Activated CD8-positive, alpha-beta memory T cell treated with anti-CD3 and anti-CD28 coated beads for 1 hour (primary cell): ENCODE measurements around the gene EPHB1.

Source experiments
- DNase-seq, 2 donors: peaks; one replicate each; pipeline ENCODE4 v3.0.0-alpha.2; 2020; ENCODE audit warnings: low read depth in 1 of 2; ENCODE audit errors: extremely low read depth in 1 of 2

The EPHB1 gene

DNA sequence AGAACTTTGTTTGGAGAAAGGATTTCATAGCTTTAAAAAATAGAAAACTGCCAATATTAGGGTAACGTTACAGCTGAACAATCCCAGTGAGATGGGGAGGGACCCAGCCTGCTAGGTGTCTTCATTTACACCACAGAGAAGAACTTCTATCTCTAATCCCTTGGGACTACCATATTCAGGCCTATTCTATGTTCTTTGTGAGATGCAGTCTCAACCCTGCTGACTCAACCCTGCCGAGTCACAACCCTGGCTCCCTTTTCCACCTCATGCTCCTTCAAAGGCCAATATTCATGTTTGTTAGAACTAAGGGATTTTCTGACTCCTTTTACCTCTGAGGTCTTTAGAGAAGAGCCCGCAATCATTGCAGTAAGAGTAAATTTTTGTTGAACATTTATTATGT, 350.5 kb downstream of the EPHB1 start:
- no peak for DNase-seq

DNA sequence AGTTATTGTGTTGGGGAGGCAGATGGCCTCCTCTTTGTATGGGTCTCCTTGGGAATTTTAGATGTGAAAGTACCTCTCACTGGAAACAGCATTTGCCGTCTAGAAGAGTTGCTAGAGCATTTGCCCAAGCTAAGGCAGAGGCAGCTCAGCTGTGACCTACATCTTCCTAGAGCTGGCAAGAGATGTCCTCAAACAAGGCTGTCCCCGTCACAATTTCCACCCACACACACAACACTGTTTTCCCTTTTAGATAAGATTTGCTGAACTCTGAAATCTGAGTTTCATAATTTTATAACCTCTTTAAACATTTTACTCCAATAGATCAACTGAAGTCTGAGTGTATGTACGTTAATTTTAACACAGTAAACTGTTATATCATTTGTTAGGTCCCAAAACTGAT, 352.6 kb downstream of the EPHB1 start:
- DNase-seq, result no peak

DNA sequence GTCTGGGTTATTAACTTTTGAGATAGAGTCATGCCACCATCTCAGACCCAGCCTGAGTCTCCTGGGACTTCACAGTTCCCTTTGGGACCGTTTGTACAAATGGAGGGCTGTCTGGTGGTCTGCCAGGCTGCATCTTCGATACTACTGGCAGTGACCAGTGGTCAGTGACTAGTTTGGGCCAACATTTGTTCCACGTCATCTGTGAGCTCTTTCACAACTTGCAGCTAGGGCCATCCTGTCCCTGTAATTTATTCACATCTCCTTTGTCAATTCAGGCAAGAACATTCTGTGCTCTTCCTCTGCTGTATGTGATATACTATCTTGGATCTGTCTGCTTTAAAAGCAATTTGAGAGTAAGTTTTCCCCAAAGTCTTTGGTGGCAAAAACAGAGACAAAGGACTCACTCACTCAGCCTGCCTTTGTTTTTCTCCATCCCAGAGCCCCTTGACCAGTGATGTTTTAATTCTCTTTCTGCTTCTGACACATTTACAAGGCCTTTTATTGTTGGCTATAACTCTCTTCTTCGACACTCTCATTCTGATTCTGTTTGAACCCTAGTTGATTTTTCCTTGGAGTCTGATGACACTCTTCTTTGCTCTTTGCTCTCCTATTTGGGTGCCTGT, 353.4 kb downstream of the EPHB1 start:
- no peak for DNase-seq

DNA sequence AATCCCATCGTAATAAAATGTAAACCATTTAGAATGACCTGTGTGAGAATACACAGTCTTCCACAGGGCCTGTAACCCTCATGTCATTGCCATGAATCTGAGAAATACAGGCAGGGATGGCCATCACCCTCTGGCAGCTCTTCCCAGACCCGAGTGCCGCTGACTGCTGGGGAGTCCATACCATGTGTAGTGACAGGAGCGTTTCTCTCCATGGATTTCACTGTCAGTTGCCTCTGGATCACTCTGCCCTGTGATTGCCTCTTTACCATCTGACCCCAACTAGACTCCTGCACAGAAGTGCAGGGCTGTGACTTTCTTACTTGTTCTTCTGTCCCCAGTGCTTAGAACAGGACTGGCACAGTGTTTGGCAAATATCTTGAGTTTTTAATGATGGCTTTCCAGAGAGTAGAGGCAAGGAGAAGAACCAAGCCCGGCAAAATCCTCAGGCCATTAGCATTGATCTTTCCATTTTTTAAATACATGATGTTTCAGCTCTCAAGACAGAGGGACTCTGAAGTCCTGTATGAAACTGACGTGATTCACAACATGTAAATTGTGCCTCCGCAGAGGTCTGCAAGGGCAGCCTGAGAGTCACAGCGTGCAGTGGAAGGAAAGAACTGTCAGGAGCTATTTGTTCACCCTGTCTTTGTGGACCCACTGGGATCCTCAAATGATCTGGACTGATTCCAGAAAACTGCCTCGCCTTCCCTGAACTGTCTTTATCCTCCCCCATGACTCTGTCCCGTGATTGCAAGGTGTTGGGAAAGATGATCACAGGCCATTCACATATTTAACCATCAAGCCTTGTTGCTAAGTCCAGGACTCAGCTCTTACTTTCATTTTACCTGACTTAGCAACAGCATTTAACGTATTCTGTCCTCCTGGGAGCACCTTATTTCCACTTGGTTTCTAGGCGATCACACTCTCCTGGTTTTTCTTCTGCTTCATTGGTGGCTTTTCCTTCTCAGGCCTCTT, 354.9 kb downstream of the EPHB1 start:
- DNase-seq, result no peak

DNA sequence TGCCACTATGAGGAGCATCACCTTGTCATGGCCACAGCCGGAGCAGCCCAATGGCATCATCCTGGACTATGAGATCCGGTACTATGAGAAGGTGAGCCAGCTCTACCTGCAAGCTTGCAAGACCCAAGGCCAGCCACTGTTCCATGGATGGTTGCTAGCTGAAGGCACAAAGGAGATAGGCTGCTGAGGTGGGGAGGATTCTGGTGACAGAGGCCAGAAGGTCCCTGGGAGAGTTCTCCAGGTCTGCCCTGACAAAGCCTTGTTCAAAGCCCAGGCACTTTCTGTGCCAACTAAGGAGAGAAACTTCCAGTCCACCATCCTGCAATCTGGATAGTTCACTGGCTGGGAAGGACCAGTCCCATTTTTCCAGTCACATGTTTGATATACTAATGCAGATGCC, 359.1 kb downstream of the EPHB1 start:
- no peak for DNase-seq

DNA sequence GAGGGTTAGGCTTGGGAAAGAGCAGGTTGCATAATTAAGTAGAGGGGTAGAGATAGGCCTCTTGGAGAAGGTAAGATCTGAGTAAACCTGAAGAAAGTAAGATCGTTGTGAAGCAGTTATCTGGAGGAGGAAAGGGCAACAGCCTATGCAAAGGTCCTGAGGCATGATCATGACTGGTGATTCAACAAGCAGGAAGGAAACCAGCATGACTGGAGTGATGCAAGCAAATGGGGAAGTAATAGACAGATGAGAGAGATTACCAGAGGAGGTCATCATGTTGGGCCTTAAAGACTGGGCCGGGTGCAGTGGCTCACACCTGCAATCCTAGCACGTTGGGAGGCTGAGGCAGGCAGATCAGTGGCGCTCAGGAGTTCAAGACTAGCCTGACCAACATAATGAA, 360.2 kb downstream of the EPHB1 start:
- DNase-seq, result no peak

DNA sequence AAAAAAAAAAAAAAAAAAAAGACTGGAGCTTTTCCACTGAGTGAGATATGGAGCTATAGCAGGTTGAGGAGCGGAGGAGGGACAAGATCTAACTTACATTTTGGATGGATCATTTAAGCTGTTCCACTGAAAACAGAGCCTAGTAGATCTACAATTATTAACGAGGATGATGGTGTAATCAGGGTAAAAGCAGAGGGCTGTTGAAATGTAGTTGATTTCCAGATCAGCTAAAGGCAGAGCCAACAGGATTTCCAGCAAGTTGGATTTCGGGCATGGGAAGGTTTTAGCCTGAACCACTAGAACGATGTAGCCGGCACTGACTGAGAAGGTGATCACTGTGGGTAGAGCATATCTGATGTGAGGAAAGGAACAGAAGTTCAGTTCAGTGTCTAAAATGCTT, 360.7 kb downstream of the EPHB1 start:
- no peak for DNase-seq

DNA sequence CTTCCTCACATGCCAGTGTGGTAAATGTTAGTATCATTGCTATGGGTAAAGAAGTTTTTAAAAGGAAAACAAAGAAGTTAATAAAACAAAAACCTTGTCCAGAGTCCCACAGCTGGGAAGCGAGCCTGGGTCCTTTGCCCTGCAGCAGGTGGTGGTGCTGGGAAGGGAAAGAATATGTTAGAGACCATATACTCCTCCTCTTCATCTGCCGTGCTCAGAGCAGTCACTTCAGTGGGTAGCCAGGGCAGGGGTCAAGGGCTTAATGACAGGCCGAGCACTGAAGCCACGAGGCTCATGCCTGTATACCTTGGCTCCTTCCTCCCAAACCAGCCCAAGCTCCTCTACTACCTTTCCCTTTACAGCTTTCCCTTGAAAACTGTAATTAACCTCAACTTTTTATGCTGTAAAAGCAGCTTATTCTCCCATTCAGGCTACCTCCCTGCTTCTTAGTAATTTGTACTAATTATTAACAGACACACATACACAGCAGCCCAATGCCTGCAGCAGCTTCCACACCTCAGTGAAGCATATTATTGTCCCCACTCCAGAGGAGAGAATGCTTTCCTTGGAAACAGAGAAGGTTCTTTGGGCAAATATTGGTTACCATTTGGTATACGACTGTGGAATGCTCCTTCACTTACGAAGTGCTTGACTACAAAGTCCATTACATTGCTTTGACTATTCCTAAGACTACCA, 362.1 kb downstream of the EPHB1 start:
- DNase-seq, result no peak

DNA sequence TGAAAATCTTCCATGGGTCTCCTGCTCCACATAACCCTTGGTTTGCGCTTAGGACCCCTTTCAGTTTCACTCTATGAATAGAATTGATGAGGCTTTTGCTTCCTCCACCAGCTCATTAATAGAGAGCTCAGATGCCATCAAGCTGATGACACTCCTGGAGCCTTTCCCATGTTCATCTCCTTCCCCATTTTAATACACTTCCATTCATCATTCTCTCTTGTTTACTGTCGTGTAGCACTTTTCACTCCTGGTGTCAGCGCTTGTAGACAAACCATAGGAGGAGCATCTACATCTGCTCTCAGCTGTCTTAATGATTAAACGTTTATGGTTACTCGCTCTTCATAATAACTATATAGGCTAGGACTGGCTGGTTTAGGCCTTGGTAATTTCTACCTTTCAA, 363.5 kb downstream of the EPHB1 start:
- no peak for DNase-seq

DNA sequence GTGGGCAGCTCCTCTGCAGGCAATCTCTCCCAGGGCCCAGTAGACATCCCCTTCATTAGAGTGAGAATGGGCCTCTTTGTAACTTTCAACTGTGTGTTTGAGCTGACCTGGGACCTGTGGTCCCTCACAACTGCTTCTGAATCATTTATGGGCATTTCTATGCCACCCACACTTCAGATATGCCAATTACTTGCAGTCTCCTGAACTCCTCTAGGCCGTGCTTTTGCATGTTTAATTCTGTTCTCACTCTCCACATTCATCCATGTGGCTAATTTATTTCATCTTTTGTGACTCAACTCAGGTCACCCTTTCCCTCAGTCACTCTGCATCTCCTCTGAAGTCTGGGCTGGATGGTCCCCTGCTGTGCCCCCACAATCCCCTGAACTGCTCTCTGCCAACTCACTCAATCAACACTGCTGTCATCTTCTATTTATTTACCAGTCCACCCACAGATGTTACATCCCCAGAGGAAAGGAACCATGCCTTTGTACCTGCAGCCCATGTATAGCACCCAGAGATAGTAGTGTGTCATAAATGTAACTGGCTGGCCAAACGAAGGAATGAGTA, 364.7 kb downstream of the EPHB1 start:
- no peak for DNase-seq

DNA sequence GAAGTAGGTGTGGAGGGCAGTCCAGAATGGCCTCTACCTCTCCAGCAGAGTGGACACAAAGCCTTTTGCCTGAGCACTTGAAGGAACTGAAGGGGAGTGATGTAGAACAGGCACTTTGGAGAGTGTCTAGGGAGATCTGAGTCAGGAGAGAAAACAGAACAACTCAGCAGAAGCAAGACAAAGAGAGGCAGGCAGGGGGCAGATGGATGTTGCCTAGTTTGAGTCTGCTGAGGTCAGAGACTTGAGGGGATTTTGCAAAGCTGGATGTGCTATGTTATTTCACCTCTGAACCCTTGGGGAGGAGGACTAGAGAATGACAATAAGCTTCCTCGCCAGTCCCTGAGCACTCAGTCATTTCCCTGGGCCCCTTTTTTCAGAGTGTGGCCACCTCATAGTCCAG, 366.4 kb downstream of the EPHB1 start:
- no peak for DNase-seq

DNA sequence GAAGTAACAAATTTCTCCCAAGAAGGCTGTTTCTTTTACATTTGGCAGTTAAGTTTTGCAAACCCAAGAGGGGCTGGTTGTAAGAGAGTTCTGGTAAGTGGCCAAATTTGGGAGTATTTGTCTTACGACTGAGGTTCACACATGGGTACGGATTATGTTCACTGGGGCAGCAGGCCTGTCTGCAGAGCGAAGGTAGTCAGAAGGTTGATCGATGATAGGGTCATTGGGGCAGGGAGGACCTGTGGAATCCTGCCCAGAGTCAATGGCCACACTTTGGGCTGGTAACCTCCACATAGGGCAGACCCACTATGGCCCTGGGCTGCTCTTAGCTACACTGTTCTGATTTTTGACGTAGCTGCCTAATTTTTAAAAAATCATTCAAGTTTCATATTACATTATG, 368.6 kb downstream of the EPHB1 start:
- DNase-seq, result no peak

DNA sequence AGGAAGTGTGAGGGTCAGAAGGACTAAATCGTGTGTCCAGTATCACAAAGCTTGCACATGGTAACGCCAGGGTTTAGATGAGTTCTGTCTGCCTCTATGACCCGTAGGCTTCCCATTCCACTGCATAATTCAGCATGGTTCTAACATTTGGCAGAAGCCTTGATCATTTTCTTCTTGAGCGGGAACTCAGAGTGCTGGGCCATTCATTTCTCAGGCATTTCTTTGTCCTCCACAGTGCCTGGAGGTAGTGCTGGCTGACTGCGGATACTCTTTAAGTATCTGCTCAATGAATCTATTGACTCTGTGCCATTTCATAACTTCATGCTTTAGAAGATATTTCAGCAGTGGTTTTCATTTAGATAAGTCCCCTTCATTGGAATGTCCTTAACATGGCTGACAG, 370.2 kb downstream of the EPHB1 start:
- DNase-seq, result no peak

DNA sequence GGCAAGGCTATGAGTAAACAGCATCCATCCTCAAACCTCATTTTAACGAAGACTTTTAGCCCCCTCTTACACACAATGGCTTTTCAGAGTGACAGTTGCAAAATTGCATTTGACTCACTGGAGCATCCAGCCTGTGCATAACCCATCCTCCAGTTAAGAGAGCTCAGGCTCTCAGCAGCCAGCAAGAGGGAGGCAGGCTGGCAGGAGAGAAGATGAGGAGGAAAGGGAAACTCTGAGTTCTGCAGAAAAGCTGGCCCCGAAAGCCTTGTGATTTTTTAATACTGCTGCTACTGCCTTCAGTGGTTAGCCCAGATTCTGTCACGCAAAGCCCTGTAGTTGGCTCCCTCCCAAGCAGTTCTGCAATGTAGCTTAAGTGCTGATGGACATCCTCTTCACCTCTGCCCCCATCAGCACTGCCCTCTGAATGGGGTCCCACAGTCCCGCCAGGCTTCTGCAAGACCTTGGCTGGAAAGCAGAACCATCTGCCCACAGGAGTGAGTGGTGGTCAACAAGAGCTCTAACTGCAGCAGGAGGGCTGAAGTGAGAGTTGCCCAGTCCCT, 371.3 kb downstream of the EPHB1 start:
- DNase-seq, result no peak

DNA sequence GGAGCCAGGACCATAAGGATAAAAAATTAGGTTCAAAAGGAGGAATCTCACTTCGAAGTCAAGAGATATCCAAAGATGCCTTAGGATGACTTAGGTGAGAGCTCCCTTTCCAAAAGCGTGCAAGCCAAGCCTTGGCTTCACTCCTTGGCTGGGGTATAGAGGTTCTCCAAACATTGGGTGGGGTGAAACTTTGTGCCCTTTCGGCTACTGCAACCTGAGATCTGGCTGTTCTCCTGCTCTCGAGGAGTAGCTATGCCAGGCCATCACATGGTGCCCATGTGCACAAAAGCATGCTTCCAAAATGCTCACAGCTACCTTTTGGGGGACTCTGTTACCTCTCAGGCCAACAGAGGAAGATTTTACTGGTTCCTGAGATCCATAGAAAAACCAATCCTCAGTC, 373.8 kb downstream of the EPHB1 start:
- DNase-seq, result no peak

DNA sequence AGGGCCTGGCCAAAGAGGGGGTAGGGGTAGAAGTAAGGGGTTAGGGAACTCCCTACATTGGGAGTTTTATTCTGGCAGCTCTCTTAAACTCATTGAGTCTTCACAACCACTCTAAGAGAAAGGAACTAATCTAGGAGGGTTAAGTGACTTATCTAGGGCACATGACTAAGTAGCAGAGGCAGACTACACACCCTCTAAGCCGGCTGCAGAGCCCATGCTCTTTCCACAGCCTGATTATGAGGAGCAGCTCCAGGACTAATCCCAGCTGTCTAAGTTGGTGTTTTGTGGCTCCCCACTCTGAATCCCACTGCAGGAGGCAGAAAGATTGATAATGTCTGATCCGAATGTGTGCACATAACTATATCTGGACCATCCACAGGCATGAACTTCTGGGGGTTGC, 374.6 kb downstream of the EPHB1 start:
- DNase-seq, result no peak

DNA sequence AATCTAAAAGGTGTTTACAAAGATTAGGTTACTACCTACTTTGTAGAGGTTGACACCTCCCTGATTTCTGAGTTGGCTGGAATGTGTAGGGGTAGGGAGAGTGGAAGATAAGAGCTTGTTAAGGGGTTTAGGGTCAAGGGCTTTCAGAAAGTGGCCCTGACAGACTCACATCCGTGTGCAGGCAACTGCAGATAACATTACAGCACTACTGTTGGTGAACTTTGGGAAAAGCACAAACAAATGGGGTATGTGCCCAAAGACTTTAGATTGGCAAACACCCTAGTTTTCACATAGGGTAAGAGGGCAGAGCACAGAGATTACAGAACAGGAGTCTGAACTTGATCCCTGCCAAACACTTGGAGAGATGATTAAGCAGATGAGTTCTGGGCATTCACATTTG, 375.7 kb downstream of the EPHB1 start:
- no peak for DNase-seq

DNA sequence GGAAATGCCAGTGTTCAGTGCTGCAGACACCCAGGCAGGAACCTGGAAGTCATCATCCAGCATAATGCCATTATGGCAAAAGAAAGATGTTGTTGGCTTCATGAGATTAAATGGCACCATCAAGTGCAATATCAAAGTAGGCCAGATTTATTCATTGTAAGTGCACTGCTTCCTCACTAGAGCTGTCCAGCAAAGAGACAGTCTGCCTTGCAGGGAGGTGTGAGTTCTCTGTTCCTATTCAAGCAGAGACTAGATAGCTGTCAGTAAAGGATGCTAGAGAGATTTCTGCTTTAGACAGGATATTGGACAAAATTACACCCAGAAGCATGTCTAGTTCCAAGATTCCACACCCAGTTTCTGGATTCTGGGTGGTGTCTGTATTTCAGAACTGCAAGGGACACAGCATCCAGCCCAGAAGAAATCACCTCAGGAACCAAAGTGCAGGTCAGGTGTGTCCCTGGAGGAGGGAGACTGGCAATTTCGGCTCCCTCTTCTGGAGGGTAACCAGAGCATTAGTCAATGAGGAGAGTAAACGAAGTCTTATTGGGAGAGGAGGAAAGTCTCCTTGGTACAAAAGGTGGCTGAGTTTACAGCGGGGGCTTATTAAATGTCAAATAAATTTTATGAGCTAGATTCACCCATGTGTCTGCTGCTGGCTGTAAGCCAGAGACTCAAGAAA, 377.3 kb downstream of the EPHB1 start:
- no peak for DNase-seq

DNA sequence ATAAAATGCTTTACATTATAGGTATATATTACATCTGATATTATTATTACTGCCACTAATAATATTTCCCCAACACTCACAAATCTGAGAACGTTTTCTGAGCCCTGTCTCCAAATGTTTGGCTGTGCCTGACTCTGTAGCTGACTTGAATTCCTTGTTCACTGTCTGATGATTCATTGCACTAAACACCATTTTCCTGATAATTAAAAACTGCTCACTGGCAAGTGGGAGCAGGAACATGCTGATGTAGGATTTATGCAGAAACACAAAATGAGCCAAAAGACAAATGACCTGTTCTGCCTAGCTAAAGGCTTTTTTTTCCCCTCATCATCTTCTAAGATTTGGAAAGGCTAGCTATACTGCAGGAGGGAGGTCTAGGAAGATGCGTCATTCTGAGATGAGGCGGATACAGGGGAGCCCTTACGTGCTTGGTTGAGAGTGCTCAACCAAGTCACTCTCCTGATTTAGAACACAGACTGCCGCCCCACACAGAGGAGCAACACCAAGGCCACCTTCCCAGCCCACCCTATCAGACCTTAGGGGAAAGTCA, 380.7 kb downstream of the EPHB1 start:
- no peak for DNase-seq

DNA sequence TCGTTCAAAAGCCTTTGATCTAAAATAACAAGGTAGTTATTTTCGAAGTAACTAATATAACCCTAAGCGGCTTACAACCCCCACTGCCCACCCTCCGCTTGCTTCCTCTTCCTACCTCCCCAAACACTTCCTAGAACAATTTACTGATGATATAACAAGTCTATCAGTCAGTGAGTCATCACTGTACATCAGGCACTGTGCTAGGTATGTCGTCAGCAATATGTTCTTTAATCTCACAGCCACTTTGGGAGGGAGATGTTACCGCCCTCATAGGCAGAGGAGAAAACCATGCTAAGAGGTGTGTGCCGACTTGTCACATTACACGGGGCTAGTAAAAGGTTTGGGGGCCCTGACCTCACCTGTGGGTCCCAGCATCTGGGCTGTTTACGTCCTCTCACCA, 381.8 kb downstream of the EPHB1 start:
- DNase-seq, result no peak
